GM13977 (cell line): ENCODE data around the gene MCTP2.

ENCODE experiments used
- DNase-seq: peaks from one replicate; pipeline ENCODE4 v3.0.0; 2012; ENCODE audit warnings: low spot score
- CTCF ChIP-seq: IDR thresholded peaks from 2 replicates; pipeline ENCODE4 v1.5.1; 2012; ENCODE audit warnings: mild to moderate bottlenecking, control low read depth; ENCODE audit not compliant: insufficient read depth; ENCODE audit errors: extremely low read depth, missing control alignments
- in situ Hi-C: fragments of 300-500 bp; cut with MboI; formaldehyde crosslinking; loops from one replicate; pipeline ENCODE4 v1.12.0; 2022; ENCODE audit warnings: low sequenced_read_pairs, low pct_unique_long_range_greater_than_20kb, mixed read lengths, inconsistent platforms; ENCODE audit not compliant: unreplicated experiment

MCTP2 gene

GRCh38 chr15:94258246-94258645 is 26.9 kb downstream of the MCTP2 start:
- DNase-seq: peak; percentile 23
- TF ChIP-seq CTCF: no peak

GRCh38 chr15:94259121-94259751 is 27.9 kb downstream of the MCTP2 start:
- DNase-seq: no peak
- no peak for TF ChIP-seq CTCF
- in situ Hi-C loops: no loop called here

More at GRCh38 chr15:94258246-94258645, 26.9 kb downstream of the MCTP2 start:
- in situ Hi-C loops: no loop called here

DNA sequence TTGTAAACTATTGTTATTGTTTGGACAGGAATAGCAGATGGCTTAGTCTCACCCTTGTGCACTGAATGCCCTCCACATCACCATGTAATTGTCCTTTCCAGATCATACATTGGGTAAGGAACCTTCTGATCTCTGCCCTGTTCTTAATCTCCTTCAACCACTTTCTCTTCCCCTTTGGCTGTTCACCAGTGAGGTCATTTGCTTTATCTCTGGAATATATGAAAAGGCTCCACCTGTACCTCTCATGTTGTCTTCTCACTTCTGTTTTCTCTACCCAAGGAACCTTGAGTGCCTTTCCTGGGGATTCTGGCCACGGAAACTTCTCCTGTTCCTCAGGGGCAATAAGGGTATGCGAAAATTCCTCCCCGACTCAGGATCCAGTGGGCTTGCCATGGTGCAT is 28.5 kb downstream of the MCTP2 start:
- no peak for TF ChIP-seq CTCF
- in situ Hi-C loops: no loop called here
- DNase-seq: no peak

DNA sequence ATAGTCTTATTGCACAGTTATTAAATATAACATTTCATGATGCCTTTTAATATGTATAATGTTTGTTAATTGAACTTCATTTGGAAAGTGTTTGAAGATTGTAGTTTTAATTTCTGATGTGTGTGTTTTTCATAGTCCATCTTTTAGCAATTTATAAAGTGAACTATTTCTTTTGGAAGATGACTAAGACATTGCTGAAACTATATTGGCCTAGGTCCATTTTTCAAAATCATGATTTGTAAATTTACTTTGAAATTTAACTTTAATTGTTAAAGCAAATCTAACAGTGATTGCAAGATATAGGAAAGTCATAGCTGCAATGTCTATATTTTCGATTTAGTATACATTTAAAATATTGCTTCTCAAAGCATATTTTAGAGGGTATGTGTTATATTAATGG is 30.8 kb downstream of the MCTP2 start:
- TF ChIP-seq CTCF: no peak
- DNase-seq: no peak
- in situ Hi-C loops: no loop called here

DNA sequence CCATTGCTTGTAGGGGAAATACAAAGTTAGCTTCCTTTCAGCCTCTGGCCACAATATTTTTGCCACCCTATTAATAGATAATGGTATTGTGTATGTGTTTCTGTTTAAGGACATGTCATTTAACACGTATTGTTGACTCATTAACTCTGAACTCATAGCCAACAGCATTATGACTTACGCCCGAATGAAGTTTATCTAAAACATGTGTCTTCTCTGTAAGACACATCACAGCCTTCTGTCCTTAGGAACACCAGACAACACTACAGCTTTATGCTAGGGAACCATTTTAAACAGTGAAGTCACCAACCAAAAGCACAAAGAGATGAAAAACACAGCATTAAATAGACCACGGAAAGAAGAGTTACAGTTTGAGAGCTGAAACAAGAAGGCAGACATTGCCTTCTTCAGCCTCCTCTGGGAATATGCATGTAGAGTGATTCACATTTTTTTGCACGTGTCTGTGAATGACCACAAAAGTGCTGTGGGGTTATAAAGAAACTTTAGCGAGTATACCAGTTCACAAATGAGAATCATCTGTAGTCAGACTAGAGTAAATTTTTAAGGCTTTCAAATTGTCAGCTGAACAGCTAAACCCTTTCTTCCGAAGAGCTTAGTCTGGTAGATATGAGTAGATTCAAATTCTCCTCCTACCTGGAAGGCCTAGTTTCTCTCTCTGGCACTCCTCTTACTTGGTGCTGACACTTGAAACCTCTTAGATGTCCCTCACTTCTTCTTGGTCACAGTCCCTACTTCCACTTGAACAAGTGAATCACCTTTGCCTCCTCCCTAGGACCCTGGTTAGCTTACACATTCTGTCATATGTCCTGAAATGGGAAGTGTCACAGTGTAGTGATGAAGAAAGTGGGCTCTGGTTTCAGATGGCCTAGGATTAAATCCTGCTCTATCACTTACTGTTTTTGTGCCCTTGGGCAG is 32.2 kb downstream of the MCTP2 start:
- DNase-seq: no peak
- in situ Hi-C loops: no loop called here

GRCh38 chr15:94265009-94265408 is 33.6 kb downstream of the MCTP2 start:
- no peak for TF ChIP-seq CTCF
- DNase-seq: no peak
- in situ Hi-C loops: no loop called here

More for the DNA sequence above, 32.2 kb downstream of the MCTP2 start:
- TF ChIP-seq CTCF: no peak
